ENCODE results near the gene DNAJB6. TPM values are rescaled to one million over a fixed set of nuclear protein-coding genes. Genes with fewer than 3 reads are reported as not detected.

Gene DNAJB6
- total and polyA plus RNA-seq, 5 donors: 154 to 183 (median 170) TPM

GRCh38 chr7:157412491-157413180 is 75.8 kb downstream of the DNAJB6 start:
- peak in 2 of 3 donors; percentile 36 to 60 for DNase-seq
- H3K4me3 ChIP-seq (ENCODE audit: low read length): no peak overlapping the region
- intact Hi-C loops (cut with DNase I): no loop called here

GRCh38 chr7:157413881-157414701 is 77.3 kb downstream of the DNAJB6 start:
- no peak overlapping the region for H3K27ac ChIP-seq (ENCODE audit: low read length)
- 95% methylated on average over 49 of the region's 49 CpGs for WGBS
- H3K27me3 ChIP-seq (ENCODE audit: control insufficient read depth, insufficient read depth): no peaks in the 10 kb centered on the region
- intact Hi-C loops (cut with DNase I): no loop called here
- H3K4me1 ChIP-seq (ENCODE audit: control insufficient read depth, insufficient read depth, low read length): no peaks in the 10 kb centered on the region
- DNase-seq (peak in 2 of 3 donors; percentile 43 to 44), ATAC-seq (no peak)
- no peak overlapping the region for H3K4me3 ChIP-seq (ENCODE audit: low read length)
- H3K9me3 ChIP-seq (ENCODE audit: control insufficient read depth, low read length): no peaks in the 10 kb centered on the region

More at GRCh38 chr7:157412491-157413180, 75.8 kb downstream of the DNAJB6 start:
- 91% methylated on average over 26 of the region's 26 CpGs for WGBS
- H3K27me3 ChIP-seq (ENCODE audit: control insufficient read depth, insufficient read depth): no peaks in the 10 kb centered on the region
- no peaks in the 10 kb centered on the region for H3K9me3 ChIP-seq (ENCODE audit: control insufficient read depth, low read length)
- no peaks in the 10 kb centered on the region for H3K4me1 ChIP-seq (ENCODE audit: control insufficient read depth, insufficient read depth, low read length)
- H3K27ac ChIP-seq (ENCODE audit: low read length): no peak overlapping the region
- ATAC-seq: no peak

DNA sequence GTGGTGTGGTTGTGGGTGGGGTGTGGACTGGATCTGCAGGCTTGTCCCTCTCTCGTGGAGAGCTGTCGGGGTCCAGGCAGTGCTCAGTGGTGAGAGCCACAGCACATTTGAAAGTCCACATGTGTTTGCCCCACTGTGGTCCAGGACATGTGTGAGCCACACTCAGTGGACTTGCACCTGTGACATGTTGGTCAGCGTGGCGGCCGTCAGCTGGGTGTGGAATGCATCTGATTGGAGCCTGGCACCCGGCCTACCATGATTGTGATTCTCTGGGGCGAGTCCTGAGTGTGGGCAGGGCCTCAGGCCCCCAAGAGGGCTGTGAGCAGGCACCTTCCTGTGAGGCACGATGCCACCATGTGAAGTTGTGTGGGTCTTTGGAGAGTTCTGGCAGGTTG is 77.9 kb downstream of the DNAJB6 start:
- peak in 2 of 3 donors; percentile 40 to 42 for DNase-seq
- 77% methylated on average over 8 of the region's 8 CpGs for WGBS

GRCh38 chr7:157415486-157415885 is 78.7 kb downstream of the DNAJB6 start:
- Histone ChIP-seq H3K4me1 (ENCODE audit: control insufficient read depth, insufficient read depth, low read length) (no peaks in the 10 kb centered on the region), H3K27me3 (ENCODE audit: control insufficient read depth, insufficient read depth) (no peaks in the 10 kb centered on the region), H3K9me3 (ENCODE audit: control insufficient read depth, low read length) (no peaks in the 10 kb centered on the region), H3K27ac (ENCODE audit: low read length) (no peak overlapping the region), H3K4me3 (ENCODE audit: low read length) (no peak overlapping the region)
- peak in 1 of 2 donors; percentile 12 for ATAC-seq
- peak in 2 of 3 donors; percentile 35 to 49 for DNase-seq
- intact Hi-C loops (cut with DNase I): no loop called here
- WGBS: 96% methylated on average over 16 of the region's 16 CpGs

More for the DNA sequence above, 77.9 kb downstream of the DNAJB6 start:
- no peaks in the 10 kb centered on the region for H3K27me3 ChIP-seq (ENCODE audit: control insufficient read depth, insufficient read depth)
- no peak for ATAC-seq
- no peaks in the 10 kb centered on the region for H3K4me1 ChIP-seq (ENCODE audit: control insufficient read depth, insufficient read depth, low read length)
- intact Hi-C loops (cut with DNase I): no loop called here
- no peak overlapping the region for H3K27ac ChIP-seq (ENCODE audit: low read length)
- no peaks in the 10 kb centered on the region for H3K9me3 ChIP-seq (ENCODE audit: control insufficient read depth, low read length)
- no peak overlapping the region for H3K4me3 ChIP-seq (ENCODE audit: low read length)

- no peak overlapping the region for H3K27ac ChIP-seq (ENCODE audit: low read length)
- ATAC-seq (no peak), DNase-seq (peak in 2 of 3 donors; percentile 25 to 28)
- 98% methylated on average over 30 of the region's 30 CpGs for WGBS
- H3K4me3 ChIP-seq (ENCODE audit: low read length): no peak overlapping the region
- H3K4me1 ChIP-seq (ENCODE audit: control insufficient read depth, insufficient read depth, low read length): no peaks in the 10 kb centered on the region
- intact Hi-C loops (cut with DNase I): no loop called here
- no peaks in the 10 kb centered on the region for H3K9me3 ChIP-seq (ENCODE audit: control insufficient read depth, low read length)
- no peaks in the 10 kb centered on the region for H3K27me3 ChIP-seq (ENCODE audit: control insufficient read depth, insufficient read depth)
These were observed 79.2 kb downstream of the DNAJB6 start for GRCh38 chr7:157416011-157416410.

GRCh38 chr7:157418204-157419034 is 81.6 kb downstream of the DNAJB6 start:
- Histone ChIP-seq H3K9me3 (ENCODE audit: control insufficient read depth, low read length) (no peaks in the 10 kb centered on the region), H3K27ac (ENCODE audit: low read length) (no peak overlapping the region), H3K4me3 (ENCODE audit: low read length) (no peak overlapping the region), H3K4me1 (ENCODE audit: control insufficient read depth, insufficient read depth, low read length) (no peaks in the 10 kb centered on the region), H3K27me3 (ENCODE audit: control insufficient read depth, insufficient read depth) (no peaks in the 10 kb centered on the region)
- intact Hi-C loops (cut with DNase I): no loop called here
- peak in 1 of 2 donors; percentile 22 for ATAC-seq
- DNase-seq: peak in 2 of 3 donors; percentile 52 to 53
- 88% methylated on average over 41 of the region's 41 CpGs for WGBS

- no peak overlapping the region for H3K4me3 ChIP-seq (ENCODE audit: low read length)
- H3K27me3 ChIP-seq (ENCODE audit: control insufficient read depth, insufficient read depth): no peaks in the 10 kb centered on the region
- ATAC-seq (peak in 1 of 2 donors; percentile 6), DNase-seq (peak in 1 of 3 donors; percentile 49)
- 85% methylated on average over 8 of the region's 8 CpGs for WGBS
- no peaks in the 10 kb centered on the region for H3K9me3 ChIP-seq (ENCODE audit: control insufficient read depth, low read length)
- intact Hi-C loops (cut with DNase I): no loop called here
- H3K27ac ChIP-seq (ENCODE audit: low read length): no peak overlapping the region
- no peaks in the 10 kb centered on the region for H3K4me1 ChIP-seq (ENCODE audit: control insufficient read depth, insufficient read depth, low read length)
These were observed 82.2 kb downstream of the DNAJB6 start for GRCh38 chr7:157419035-157419293.

- intact Hi-C loops (cut with DNase I): no loop called here
- Histone ChIP-seq H3K27ac (ENCODE audit: low read length) (no peak overlapping the region), H3K4me1 (ENCODE audit: control insufficient read depth, insufficient read depth, low read length) (no peaks in the 10 kb centered on the region), H3K9me3 (ENCODE audit: control insufficient read depth, low read length) (no peaks in the 10 kb centered on the region), H3K4me3 (ENCODE audit: low read length) (no peak overlapping the region), H3K27me3 (ENCODE audit: control insufficient read depth, insufficient read depth) (no peaks in the 10 kb centered on the region)
- DNase-seq (peak in 2 of 3 donors; percentile 47 to 57), ATAC-seq (no peak)
- WGBS: 92% methylated on average over 23 of the region's 23 CpGs
These were observed 85.5 kb downstream of the DNAJB6 start for GRCh38 chr7:157422279-157422678.

DNA sequence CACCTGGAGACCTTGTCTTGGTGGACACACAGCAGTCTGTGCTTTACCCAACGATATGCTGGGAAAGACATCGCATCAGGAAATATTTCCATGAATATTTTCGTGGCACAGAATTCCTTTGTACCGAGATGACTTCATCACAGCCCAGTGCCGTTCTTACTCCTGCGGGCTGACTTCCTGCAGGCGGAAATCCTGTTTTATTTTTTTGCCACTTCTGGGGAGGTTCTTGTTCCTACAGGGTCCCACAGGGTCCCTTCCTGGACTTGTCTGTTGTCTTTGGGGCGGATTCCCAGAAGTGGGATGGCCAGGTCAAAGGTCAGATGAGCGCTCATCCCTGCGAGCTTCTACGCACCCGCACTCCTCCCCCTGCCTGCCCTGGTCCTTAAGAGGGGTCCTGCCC is 86.5 kb downstream of the DNAJB6 start:
- Histone ChIP-seq H3K9me3 (ENCODE audit: control insufficient read depth, low read length) (no peaks in the 10 kb centered on the region), H3K4me1 (ENCODE audit: control insufficient read depth, insufficient read depth, low read length) (no peaks in the 10 kb centered on the region), H3K4me3 (ENCODE audit: low read length) (no peak overlapping the region), H3K27ac (ENCODE audit: low read length) (no peak overlapping the region), H3K27me3 (ENCODE audit: control insufficient read depth, insufficient read depth) (no peaks in the 10 kb centered on the region)
- intact Hi-C loops (cut with DNase I): no loop called here
- ATAC-seq (peak in 1 of 2 donors; percentile 61), DNase-seq (peak in 2 of 3 donors; percentile 33 to 34)
- WGBS: 39% methylated on average over 12 of the region's 12 CpGs

- no peak overlapping the region for H3K4me3 ChIP-seq (ENCODE audit: low read length)
- no peak overlapping the region for H3K27ac ChIP-seq (ENCODE audit: low read length)
- ATAC-seq (peak in 1 of 2 donors; percentile 4), DNase-seq (peak in 2 of 3 donors; percentile 50 to 58)
- H3K27me3 ChIP-seq (ENCODE audit: control insufficient read depth, insufficient read depth): no peaks in the 10 kb centered on the region
- no peaks in the 10 kb centered on the region for H3K9me3 ChIP-seq (ENCODE audit: control insufficient read depth, low read length)
- 74% methylated on average over 31 of the region's 31 CpGs for WGBS
- no peaks in the 10 kb centered on the region for H3K4me1 ChIP-seq (ENCODE audit: control insufficient read depth, insufficient read depth, low read length)
- intact Hi-C loops (cut with DNase I): no loop called here
These were observed 87.2 kb downstream of the DNAJB6 start for GRCh38 chr7:157423886-157424565.
